Osteoblast (primary cell): ENCODE data around the gene AGO3. TPM values are rescaled to one million over a fixed set of nuclear protein-coding genes. Genes with fewer than 3 reads are reported as not detected.

Experiments used
- DNase-seq: peaks from one replicate; pipeline ENCODE4 v3.0.0; 2011; ENCODE audit warnings: low spot score, mixed read lengths; ENCODE audit not compliant: insufficient read length; ENCODE audit errors: missing footprints
- H2AFZ ChIP-seq: 2 replicates; pipeline ENCODE4 v1.6.0; 2011; ENCODE audit warnings: mild to moderate bottlenecking, low read length
- H3K27ac ChIP-seq: 2 replicates; pipeline ENCODE4 v1.5.1; 2011; ENCODE audit warnings: mild to moderate bottlenecking, low read depth, low read length, moderate library complexity
- H3K27me3 ChIP-seq: 2 replicates; pipeline ENCODE4 v1.6.0; 2012; ENCODE audit warnings: mild to moderate bottlenecking, control low read depth, inconsistent platforms, low read length, moderate library complexity; ENCODE audit not compliant: insufficient read depth
- H3K36me3 ChIP-seq: 2 replicates; pipeline ENCODE4 v1.5.1; 2011; ENCODE audit warnings: mild to moderate bottlenecking, low read length, control low read depth, moderate library complexity; ENCODE audit not compliant: insufficient read depth
- H3K4me1 ChIP-seq: 2 replicates; pipeline ENCODE4 v1.5.1; 2011; ENCODE audit warnings: mild to moderate bottlenecking, low read length, control low read depth, moderate library complexity; ENCODE audit not compliant: insufficient read depth
- H3K4me2 ChIP-seq: 2 replicates; pipeline ENCODE4 v1.6.0; 2011; ENCODE audit warnings: mild to moderate bottlenecking, low read length; ENCODE audit not compliant: insufficient read depth
- H3K4me3 ChIP-seq: fragments of 200-600 bp; sonication (generic); 3 replicates; pipeline ENCODE4 v1.5.1; 2012; ENCODE audit warnings: mild to moderate bottlenecking, low read length, inconsistent platforms; ENCODE audit not compliant: insufficient read depth
- H3K79me2 ChIP-seq: 2 replicates; pipeline ENCODE4 v1.6.0; 2012; ENCODE audit warnings: mild to moderate bottlenecking, low read length, control low read depth, inconsistent platforms; ENCODE audit not compliant: insufficient read depth
- H3K9me3 ChIP-seq: 2 replicates; pipeline ENCODE4 v1.5.1; 2011; ENCODE audit warnings: low read depth, low read length, control low read depth
- H4K20me1 ChIP-seq: 2 replicates; pipeline ENCODE4 v1.6.0; 2012; ENCODE audit warnings: mild to moderate bottlenecking, low read length, control low read depth; ENCODE audit not compliant: insufficient read depth
- CTCF ChIP-seq: IDR thresholded peaks from 2 replicates; pipeline ENCODE4 v1.5.1; 2011; ENCODE audit warnings: mild to moderate bottlenecking, low read depth, low read length, moderate library complexity; ENCODE audit errors: extremely low read depth
- total RNA-seq: library from RNA; depleted of rRNA; stranded (reverse); fragments of >200 nt; gene quantifications from 2 replicates; pipeline ENCODE4 v1.2.3, GENCODE V29; 2012

AGO3 gene
- total RNA-seq, 1 donor = 14.8 TPM

- peak; percentile 82 for DNase-seq
- Histone ChIP-seq H4K20me1 (peaks cover 31% of the 10 kb centered on the region), H3K79me2 (peaks cover 33% of the 10 kb centered on the region), H3K27ac (peak overlapping the region; percentile 66), H2AFZ (peak overlapping the region; percentile 93), H3K36me3 (no peaks in the 10 kb centered on the region), H3K27me3 (no peaks in the 10 kb centered on the region), H3K9me3 (no peaks in the 10 kb centered on the region), H3K4me1 (peaks cover 4% of the 10 kb centered on the region), H3K4me2 (peak overlapping the region; percentile 97), H3K4me3 (peak overlapping the region; percentile 100)
- TF ChIP-seq CTCF = no peak
Observed at GRCh38 chr1:35883635-35884101, 47.2 kb upstream of the AGO3 start.

- Histone ChIP-seq H3K4me3 (no peak overlapping the region), H3K27me3 (no peaks in the 10 kb centered on the region), H2AFZ (no peak overlapping the region), H3K9me3 (no peaks in the 10 kb centered on the region), H3K36me3 (peaks cover 2% of the 10 kb centered on the region), H3K4me1 (peaks cover 4% of the 10 kb centered on the region), H3K79me2 (peaks cover 33% of the 10 kb centered on the region), H3K27ac (no peak overlapping the region), H4K20me1 (peaks cover 31% of the 10 kb centered on the region), H3K4me2 (no peak overlapping the region)
- TF ChIP-seq CTCF = no peak
- no peak for DNase-seq
Observed at GRCh38 chr1:35884934-35885333, 46.0 kb upstream of the AGO3 start.

- TF ChIP-seq CTCF = no peak
- H3K27ac ChIP-seq = no peak overlapping the region
- H3K79me2 ChIP-seq = peaks cover 33% of the 10 kb centered on the region
- H2AFZ ChIP-seq = no peak overlapping the region
- no peaks in the 10 kb centered on the region for H3K9me3 ChIP-seq
- DNase-seq = peak; percentile 51
- peaks cover 4% of the 10 kb centered on the region for H3K4me1 ChIP-seq
- H3K4me2 ChIP-seq = no peak overlapping the region
- H4K20me1 ChIP-seq = peaks cover 31% of the 10 kb centered on the region
- H3K27me3 ChIP-seq = no peaks in the 10 kb centered on the region
- no peak overlapping the region for H3K4me3 ChIP-seq
- peaks cover 6% of the 10 kb centered on the region for H3K36me3 ChIP-seq
Observed at GRCh38 chr1:35885961-35886558, 44.8 kb upstream of the AGO3 start.

GRCh38 chr1:35886577-35887431 is 44.1 kb upstream of the AGO3 start:
- Histone ChIP-seq H3K27me3 (no peaks in the 10 kb centered on the region), H3K36me3 (peaks cover 7% of the 10 kb centered on the region), H3K4me3 (no peak overlapping the region), H3K79me2 (peaks cover 33% of the 10 kb centered on the region), H3K9me3 (no peaks in the 10 kb centered on the region), H3K4me2 (no peak overlapping the region), H3K4me1 (peaks cover 4% of the 10 kb centered on the region), H4K20me1 (peaks cover 31% of the 10 kb centered on the region), H3K27ac (no peak overlapping the region), H2AFZ (no peak overlapping the region)
- TF ChIP-seq CTCF = no peak
- peak; percentile 69 for DNase-seq
